ENCODE data around the gene SCN2A. TPM values are rescaled to one million over a fixed set of nuclear protein-coding genes. Genes with fewer than 3 reads are reported as not detected.
A peak's percentile ranks its signal among the peaks of the same experiment; 100 is the strongest.

SCN2A gene
- total RNA-seq, 1 experiment from 2014 or later, result not detected

DNA sequence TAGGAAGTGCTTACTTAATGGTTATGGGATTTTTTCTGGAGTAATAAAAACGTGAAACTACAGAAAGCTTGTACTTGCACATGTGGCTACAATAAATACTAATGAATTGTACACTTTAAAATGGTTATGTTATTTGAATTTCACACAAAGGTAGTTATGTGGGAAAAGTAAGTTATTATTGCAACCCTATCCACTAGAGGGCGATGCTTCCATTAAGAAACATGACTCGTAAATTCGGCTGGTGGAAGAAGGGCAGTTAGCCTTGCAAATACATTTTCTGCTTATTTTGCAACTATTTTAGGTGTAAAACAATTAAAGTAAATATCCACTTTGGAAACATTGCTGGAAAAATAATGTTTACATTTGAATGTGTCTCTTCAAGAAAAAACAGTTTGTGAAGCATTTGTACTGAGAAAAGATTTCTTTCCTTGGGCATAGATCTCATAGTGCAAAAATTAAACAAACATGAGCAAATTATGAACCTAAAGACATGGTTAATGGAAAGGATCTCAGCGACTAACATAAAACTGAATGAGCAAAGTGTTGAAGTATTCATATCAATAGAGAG, 162.2 kb downstream of the SCN2A start:
- H3K27me3 ChIP-seq (replicated peaks; ENCODE audit: control insufficient read depth, insufficient read depth, low read length), result no peaks in the 10 kb centered on the region
- H3K4me1 ChIP-seq, result 0 out of 2 replicates have a peak, but pooled peaks cover 4% of the 10 kb centered on the region
- H3K4me1 Mint-ChIP-seq (ENCODE audit: low read depth, unreplicated experiment), result peaks cover 1% of the 10 kb centered on the region
- H3K4me3 ChIP-seq (ENCODE audit: low read depth, low read length), result no peak overlapping the region
- ChIA-PET CTCF (interaction anchor here (1.1 kb wide), 1 partner anchor 378 kb away, joined by 4 read pairs; no protein-coding TSS in a partner anchor), POLR2A (no interaction called here)
- no peaks in the 10 kb centered on the region for H3K36me3 Mint-ChIP-seq (ENCODE audit: insufficient read depth, unreplicated experiment)
- no peaks in the 10 kb centered on the region for H3K9me3 ChIP-seq
- intact Hi-C loops (cut with micrococcal nuclease; ENCODE audit: unreplicated experiment), result loop anchor here (1.0 kb wide), 6 partner anchors 68 to 473 kb away; partner anchors contain the start of gene CSRNP3
- no peak overlapping the region for H3K4me3 Mint-ChIP-seq (ENCODE audit: unreplicated experiment)
- H3K27me3 Mint-ChIP-seq (ENCODE audit: insufficient read depth, unreplicated experiment), result no peaks in the 10 kb centered on the region
- TF ChIP-seq CTCF (IDR thresholded peaks at IDR 0.05; ENCODE audit: insufficient read depth in 1 of 2, low read depth in 1 of 2, low read length in 1 of 2, severe bottlenecking in 1 of 2, unreplicated experiment in 1 of 2), result peak; percentile 70 to 78
- no peaks in the 10 kb centered on the region for H3K9me3 Mint-ChIP-seq (ENCODE audit: unreplicated experiment)
- H3K36me3 ChIP-seq (ENCODE audit: control insufficient read depth, insufficient read depth, low read length), result no peaks in the 10 kb centered on the region
- H3K27ac Mint-ChIP-seq (ENCODE audit: unreplicated experiment), result no peak overlapping the region
- BruUV-seq (replicated peaks), result no TSS peak
- peak in 1 of 2 experiments; percentile 61 for DNase-seq

DNA sequence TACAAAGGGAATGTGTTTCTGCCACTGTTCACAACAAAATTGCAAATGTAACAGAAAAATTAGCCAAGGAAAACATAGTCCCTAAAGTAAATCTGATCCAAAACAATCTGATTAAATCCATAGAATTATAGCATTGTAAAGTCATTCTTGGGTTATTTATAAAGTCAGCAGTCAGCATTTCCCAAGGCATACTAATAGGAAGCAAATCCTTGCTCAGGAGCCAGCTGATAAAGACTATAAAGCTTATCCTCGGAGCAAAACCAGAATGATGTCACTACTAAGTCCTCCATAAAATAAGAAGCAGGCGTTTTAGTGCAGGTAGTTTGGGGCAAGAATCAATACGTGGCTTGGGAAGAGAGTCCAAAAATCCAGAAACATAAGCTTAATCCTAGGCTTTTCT, 162.9 kb downstream of the SCN2A start:
- intact Hi-C loops (cut with micrococcal nuclease; ENCODE audit: unreplicated experiment), result no loop called here
- CTCF ChIA-PET, result no interaction called here
- BruUV-seq (replicated peaks), result no TSS peak
- Mint-ChIP-seq H3K27me3 (ENCODE audit: insufficient read depth, unreplicated experiment) (no peaks in the 10 kb centered on the region), H3K27ac (ENCODE audit: unreplicated experiment) (no peak overlapping the region), H3K36me3 (ENCODE audit: insufficient read depth, unreplicated experiment) (no peaks in the 10 kb centered on the region), H3K4me3 (ENCODE audit: unreplicated experiment) (no peak overlapping the region), H3K9me3 (ENCODE audit: unreplicated experiment) (no peaks in the 10 kb centered on the region), H3K4me1 (ENCODE audit: low read depth, unreplicated experiment) (peaks cover 7% of the 10 kb centered on the region)
- POLR2A ChIA-PET, result no interaction called here
- DNase-seq, result no peak
- no peaks in the 10 kb centered on the region for H3K9me3 ChIP-seq
- H3K4me1 ChIP-seq, result 0 out of 2 replicates have a peak, but pooled peaks cover 4% of the 10 kb centered on the region
- no peaks in the 10 kb centered on the region for H3K36me3 ChIP-seq (ENCODE audit: control insufficient read depth, insufficient read depth, low read length)
- H3K27me3 ChIP-seq (replicated peaks; ENCODE audit: control insufficient read depth, insufficient read depth, low read length), result no peaks in the 10 kb centered on the region
- H3K4me3 ChIP-seq (ENCODE audit: low read depth, low read length), result no peak overlapping the region
- no peak for TF ChIP-seq CTCF (IDR thresholded peaks at IDR 0.05; ENCODE audit: insufficient read depth in 1 of 2, low read depth in 1 of 2, low read length in 1 of 2, severe bottlenecking in 1 of 2, unreplicated experiment in 1 of 2)

DNA sequence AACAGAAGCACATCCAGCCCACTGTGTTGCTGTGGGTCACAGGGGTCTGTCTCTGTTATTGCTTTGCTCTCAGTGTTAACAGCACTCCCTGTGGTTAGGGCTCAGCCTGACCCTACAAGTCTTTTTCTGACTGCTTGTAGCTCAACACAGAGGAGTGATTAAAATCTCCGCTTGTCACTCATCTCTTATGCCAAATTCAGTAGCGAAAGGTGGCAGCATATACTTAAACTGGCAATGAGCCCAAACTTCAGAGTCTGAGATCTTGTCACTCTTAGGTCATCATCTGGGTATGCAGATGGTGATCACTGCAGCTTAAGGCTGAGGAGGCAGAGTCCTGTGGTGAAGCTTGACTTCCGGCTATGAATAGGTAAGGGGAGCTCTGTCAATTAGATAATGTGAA, 167.0 kb downstream of the SCN2A start:
- no TSS peak for BruUV-seq (replicated peaks)
- intact Hi-C loops (cut with micrococcal nuclease; ENCODE audit: unreplicated experiment), result loop anchor here (1.0 kb wide), 1 partner anchor 29 kb away; no protein-coding TSS in a partner anchor
- H3K27me3 ChIP-seq (replicated peaks; ENCODE audit: control insufficient read depth, insufficient read depth, low read length), result no peaks in the 10 kb centered on the region

More for the DNA sequence above, 167.0 kb downstream of the SCN2A start:
- Histone ChIP-seq H3K36me3 (ENCODE audit: control insufficient read depth, insufficient read depth, low read length) (no peaks in the 10 kb centered on the region), H3K9me3 (no peaks in the 10 kb centered on the region), H3K4me1 (0 out of 2 replicates have a peak, but pooled peaks cover 4% of the 10 kb centered on the region), H3K4me3 (ENCODE audit: low read depth, low read length) (no peak overlapping the region)
- CTCF ChIA-PET, result interaction anchor here (0.6 to 1.0 kb wide), 2 partner anchors 63 to 468 kb away, joined by 3 to 4 read pairs; partner anchors contain the start of gene CSRNP3
- TF ChIP-seq CTCF (IDR thresholded peaks at IDR 0.05; ENCODE audit: insufficient read depth in 1 of 2, low read depth in 1 of 2, low read length in 1 of 2, severe bottlenecking in 1 of 2, unreplicated experiment in 1 of 2), result no peak
- Mint-ChIP-seq H3K27ac (ENCODE audit: unreplicated experiment) (no peak overlapping the region), H3K4me1 (ENCODE audit: low read depth, unreplicated experiment) (peaks cover 7% of the 10 kb centered on the region), H3K36me3 (ENCODE audit: insufficient read depth, unreplicated experiment) (no peaks in the 10 kb centered on the region), H3K4me3 (ENCODE audit: unreplicated experiment) (no peak overlapping the region), H3K9me3 (ENCODE audit: unreplicated experiment) (no peaks in the 10 kb centered on the region), H3K27me3 (ENCODE audit: insufficient read depth, unreplicated experiment) (no peaks in the 10 kb centered on the region)
- POLR2A ChIA-PET, result no interaction called here
- DNase-seq, result no peak

Data from Caco-2 (cell line).